CD4-positive, CD25-positive, alpha-beta regulatory T cell (primary cell): ENCODE measurements around the gene MDM4. TPM values are rescaled to one million over a fixed set of nuclear protein-coding genes. Genes with fewer than 3 reads are reported as not detected.

Experiments
- ATAC-seq, 2 donors: fragments of 150-1000 bp; cut with Tn5 transposase; one replicate each; pipeline ENCODE4 v1.10.0; 2021; ENCODE audit warnings: low read depth in 2 of 2, moderate number of reproducible peaks in 2 of 2, moderate library complexity in 1 of 2
- DNase-seq, 3 donors: peaks; one replicate each; pipeline versions ENCODE4 v3.0.0 to v3.0.0-alpha.2; 2012 to 2022; ENCODE audit warnings: mixed read lengths in 1 of 3
- H3K27ac ChIP-seq: one replicate; pipeline ENCODE4 v1.7.0; 2013; ENCODE audit warnings: mild to moderate bottlenecking, low read length; ENCODE audit not compliant: insufficient read depth, poor library complexity, severe bottlenecking
- H3K27me3 ChIP-seq: one replicate; pipeline ENCODE4 v1.7.0; 2013; ENCODE audit warnings: low read length; ENCODE audit not compliant: control insufficient read depth, insufficient read depth
- H3K36me3 ChIP-seq: one replicate; pipeline ENCODE4 v1.7.0; 2013; ENCODE audit warnings: mild to moderate bottlenecking, low read length, moderate library complexity; ENCODE audit not compliant: control insufficient read depth, insufficient read depth
- H3K4me1 ChIP-seq: 2 replicates; pipeline ENCODE4 v1.7.0; 2013; ENCODE audit warnings: mild to moderate bottlenecking, low read length; ENCODE audit not compliant: insufficient read depth, control insufficient read depth, poor library complexity, severe bottlenecking
- H3K4me3 ChIP-seq: one replicate; pipeline ENCODE4 v1.7.0; 2013; ENCODE audit warnings: low read depth, mild to moderate bottlenecking, low read length, moderate library complexity
- H3K9me3 ChIP-seq, 2 experiments: 1 replicate in 1 of 2; 2 replicates in 1 of 2; pipeline ENCODE4 v1.7.0; 2013; ENCODE audit warnings: low read length in 2 of 2, mild to moderate bottlenecking in 1 of 2, moderate library complexity in 1 of 2; ENCODE audit not compliant: control insufficient read depth in 2 of 2
- H3K27ac Mint-ChIP-seq, 3 donors: one replicate each; pipeline ENCODE4 v1.8.0; 2020 to 2022; ENCODE audit warnings: mild to moderate bottlenecking in 3 of 3, mixed read lengths in 3 of 3, moderate library complexity in 2 of 3
- H3K27me3 Mint-ChIP-seq: one replicate; pipeline ENCODE4 v1.8.0; 2022; ENCODE audit warnings: mild to moderate bottlenecking, mixed read lengths
- H3K36me3 Mint-ChIP-seq: one replicate; pipeline ENCODE4 v1.8.0; 2020; ENCODE audit warnings: mixed read lengths
- H3K4me1 Mint-ChIP-seq, 4 donors: one replicate each; pipeline ENCODE4 v1.8.0; 2020 to 2022; ENCODE audit warnings: mixed read lengths in 4 of 4, mild to moderate bottlenecking in 1 of 4
- H3K4me3 Mint-ChIP-seq, 4 donors: one replicate each; pipeline ENCODE4 v1.8.0; 2020 to 2022; ENCODE audit warnings: mild to moderate bottlenecking in 4 of 4, mixed read lengths in 4 of 4, moderate library complexity in 3 of 4
- H3K9me3 Mint-ChIP-seq, 7 donors: one replicate each; pipeline ENCODE4 v1.8.0; 2020 to 2022; ENCODE audit warnings: mixed read lengths in 7 of 7, mild to moderate bottlenecking in 3 of 7, moderate library complexity in 2 of 7
- polyA plus RNA-seq, 4 donors: library from polyadenylated mRNA; unstranded; fragments of 300-500 nt; fragmentation: Illumina TruSeq; gene quantifications; one replicate each; pipeline ENCODE4 v1.2.3, GENCODE V29; 2021
- total RNA-seq: library from RNA; stranded (reverse); gene quantifications from one replicate; pipeline ENCODE4 v1.2.3, GENCODE V29; 2022

The MDM4 gene
- total and polyA plus RNA-seq, 5 donors from 2014 or later, result 10.0 to 263 (median 11.7) TPM

GRCh38 chr1:204599596-204599995 lies 83.4 kb downstream of the MDM4 start:
- Histone ChIP-seq H3K27ac (no peak overlapping the region), H3K36me3 (no peaks in the 10 kb centered on the region), H3K27me3 (peaks cover 1% of the 10 kb centered on the region), H3K4me3 (no peak overlapping the region), H3K4me1 (no peaks in the 10 kb centered on the region), H3K9me3 (no peaks in the 10 kb centered on the region)
- Mint-ChIP-seq H3K4me3 (no peak overlapping the region), H3K4me1 (no peaks in the 10 kb centered on the region), H3K9me3 (no peaks in the 10 kb centered on the region), H3K27me3 (no peaks in the 10 kb centered on the region), H3K27ac (no peak overlapping the region), H3K36me3 (peaks cover 39% of the 10 kb centered on the region)
- DNase-seq (no peak), ATAC-seq (no peak)

GRCh38 chr1:204600203-204600602 lies 84.0 kb downstream of the MDM4 start:
- ATAC-seq, result no peak
- Histone ChIP-seq H3K4me1 (no peaks in the 10 kb centered on the region), H3K4me3 (no peak overlapping the region), H3K27me3 (peaks cover 1% of the 10 kb centered on the region), H3K36me3 (no peaks in the 10 kb centered on the region), H3K27ac (no peak overlapping the region), H3K9me3 (no peaks in the 10 kb centered on the region)
- Mint-ChIP-seq H3K27ac (no peak overlapping the region), H3K27me3 (no peaks in the 10 kb centered on the region), H3K36me3 (peaks cover 38% of the 10 kb centered on the region), H3K4me3 (no peak overlapping the region), H3K9me3 (no peaks in the 10 kb centered on the region), H3K4me1 (no peaks in the 10 kb centered on the region)
- no peak for DNase-seq

- H3K36me3 Mint-ChIP-seq, result peaks cover 34% of the 10 kb centered on the region
- no peaks in the 10 kb centered on the region for H3K4me1 Mint-ChIP-seq
Measured at GRCh38 chr1:204600968-204601367, 84.8 kb downstream of the MDM4 start.

GRCh38 chr1:204602111-204602579 lies 85.9 kb downstream of the MDM4 start:
- Mint-ChIP-seq H3K27me3 (no peaks in the 10 kb centered on the region), H3K9me3 (no peaks in the 10 kb centered on the region), H3K27ac (no peak overlapping the region), H3K4me1 (no peaks in the 10 kb centered on the region), H3K36me3 (peaks cover 26% of the 10 kb centered on the region), H3K4me3 (no peak overlapping the region)
- Histone ChIP-seq H3K4me3 (no peak overlapping the region), H3K4me1 (no peaks in the 10 kb centered on the region), H3K36me3 (no peaks in the 10 kb centered on the region), H3K27me3 (peaks cover 1% of the 10 kb centered on the region), H3K9me3 (no peaks in the 10 kb centered on the region), H3K27ac (no peak overlapping the region)
- no peak for ATAC-seq
- DNase-seq, result no peak

More at GRCh38 chr1:204600968-204601367, 84.8 kb downstream of the MDM4 start:
- Mint-ChIP-seq H3K4me3 (no peak overlapping the region), H3K9me3 (no peaks in the 10 kb centered on the region), H3K27ac (peak overlapping the region in 1 of 3 donors; percentile 8), H3K27me3 (no peaks in the 10 kb centered on the region)
- Histone ChIP-seq H3K36me3 (no peaks in the 10 kb centered on the region), H3K9me3 (no peaks in the 10 kb centered on the region), H3K4me1 (no peaks in the 10 kb centered on the region), H3K4me3 (no peak overlapping the region), H3K27me3 (peaks cover 1% of the 10 kb centered on the region), H3K27ac (no peak overlapping the region)
- no peak for ATAC-seq
- DNase-seq, result no peak

GRCh38 chr1:204602871-204603542 lies 86.8 kb downstream of the MDM4 start:
- H3K4me1 Mint-ChIP-seq, result no peaks in the 10 kb centered on the region
- Histone ChIP-seq H3K9me3 (no peaks in the 10 kb centered on the region), H3K4me1 (no peaks in the 10 kb centered on the region), H3K27ac (no peak overlapping the region), H3K27me3 (peaks cover 1% of the 10 kb centered on the region), H3K36me3 (no peaks in the 10 kb centered on the region), H3K4me3 (no peak overlapping the region)
- no peak overlapping the region for H3K27ac Mint-ChIP-seq
- peaks cover 20% of the 10 kb centered on the region for H3K36me3 Mint-ChIP-seq
- H3K27me3 Mint-ChIP-seq, result peaks cover 7% of the 10 kb centered on the region
- no peak overlapping the region for H3K4me3 Mint-ChIP-seq
- H3K9me3 Mint-ChIP-seq, result no peaks in the 10 kb centered on the region
- DNase-seq (no peak), ATAC-seq (no peak)

- H3K4me1 ChIP-seq, result no peaks in the 10 kb centered on the region
- Mint-ChIP-seq H3K4me3 (no peak overlapping the region), H3K27ac (no peak overlapping the region), H3K27me3 (peaks cover 12% of the 10 kb centered on the region), H3K36me3 (peaks cover 19% of the 10 kb centered on the region), H3K9me3 (no peaks in the 10 kb centered on the region), H3K4me1 (no peaks in the 10 kb centered on the region)
- no peak overlapping the region for H3K27ac ChIP-seq
- H3K27me3 ChIP-seq, result peaks cover 1% of the 10 kb centered on the region
- no peaks in the 10 kb centered on the region for H3K9me3 ChIP-seq
- ATAC-seq (no peak), DNase-seq (no peak)
- no peak overlapping the region for H3K4me3 ChIP-seq
- H3K36me3 ChIP-seq, result no peaks in the 10 kb centered on the region
Measured at GRCh38 chr1:204605791-204606190, 89.6 kb downstream of the MDM4 start.

Other genes starting within 250 kb of the MDM4 start
- 0.17 TPM for gene PLEKHA6, start 156.5 kb upstream of the MDM4 start, total RNA-seq
- not detected for gene PLEKHA6, start 156.5 kb upstream of the MDM4 start, polyA plus RNA-seq
- gene PPP1R15B, start 104.6 kb upstream of the MDM4 start, total RNA-seq, result 239 TPM
- gene PPP1R15B, start 104.6 kb upstream of the MDM4 start, polyA plus RNA-seq, result 10 to 100 TPM; 13.2 to 24.2 (median 21.1) TPM
- gene PIK3C2B, start 21.6 kb upstream of the MDM4 start, total RNA-seq, result 39.5 TPM
- 1 to 10 TPM in 3 of 4 donors, under 1 TPM in 1; 0.90 to 2.2 (median 1.5) TPM for gene PIK3C2B, start 21.6 kb upstream of the MDM4 start, polyA plus RNA-seq
- not detected for gene LRRN2, start 169.3 kb downstream of the MDM4 start, total RNA-seq
- gene LRRN2, start 169.3 kb downstream of the MDM4 start, polyA plus RNA-seq, result under 1 TPM in 2 of 4 donors, not detected in 2; 0.02 to 0.03 TPM